Transverse colon (tissue), 4 donors: Measurements from ENCODE around the gene RPS6KL1.

Experiments used
- CTCF ChIP-seq, 5 experiments: fragments of 200-600 bp in 3 of 5; fragments of 450-650 bp in 2 of 5; sonication (generic) in 3 of 5; IDR thresholded peaks; 1 replicate in 2 of 5; 2 replicates in 3 of 5; pipeline ENCODE4 v1.5.1; 2016 to 2017; ENCODE audit warnings: antibody characterized with exemption in 5 of 5, inconsistent platforms in 3 of 5, mild to moderate bottlenecking in 2 of 5, moderate library complexity in 1 of 5
- POLR2A ChIP-seq: fragments of 450-650 bp; IDR thresholded peaks from one replicate; pipeline ENCODE4 v1.6.1; 2016; ENCODE audit warnings: antibody characterized with exemption, mild to moderate bottlenecking, moderate library complexity
- POLR2AphosphoS5 ChIP-seq, 3 donors: sonication (generic); formaldehyde crosslinking; IDR thresholded peaks; one replicate each; pipeline ENCODE4 v1.6.1; 2016; ENCODE audit warnings: antibody characterized with exemption in 3 of 3

- TF ChIP-seq POLR2A (no peak), CTCF (IDR thresholded peaks at IDR 0.05) (no peak), POLR2AphosphoS5 (IDR thresholded peaks at IDR 0.05) (no peak)
These were observed 36.6 kb upstream of the RPS6KL1 start for GRCh38 chr14:74959596-74960180.
